HG02623 (cell line): ENCODE data around the gene NRIP1.

Experiments
- ATAC-seq: cut with Tn5 transposase; IDR thresholded peaks from one replicate; pipeline ENCODE4 v1.9.1; 2021; ENCODE audit warnings: moderate library complexity; ENCODE audit not compliant: unreplicated experiment

The NRIP1 gene

GRCh38 chr21:15010645-15011044 is 54.2 kb downstream of the NRIP1 start:
- no peak for ATAC-seq

- ATAC-seq, result no peak
Observed at GRCh38 chr21:15009837-15010363, 54.9 kb downstream of the NRIP1 start.

DNA sequence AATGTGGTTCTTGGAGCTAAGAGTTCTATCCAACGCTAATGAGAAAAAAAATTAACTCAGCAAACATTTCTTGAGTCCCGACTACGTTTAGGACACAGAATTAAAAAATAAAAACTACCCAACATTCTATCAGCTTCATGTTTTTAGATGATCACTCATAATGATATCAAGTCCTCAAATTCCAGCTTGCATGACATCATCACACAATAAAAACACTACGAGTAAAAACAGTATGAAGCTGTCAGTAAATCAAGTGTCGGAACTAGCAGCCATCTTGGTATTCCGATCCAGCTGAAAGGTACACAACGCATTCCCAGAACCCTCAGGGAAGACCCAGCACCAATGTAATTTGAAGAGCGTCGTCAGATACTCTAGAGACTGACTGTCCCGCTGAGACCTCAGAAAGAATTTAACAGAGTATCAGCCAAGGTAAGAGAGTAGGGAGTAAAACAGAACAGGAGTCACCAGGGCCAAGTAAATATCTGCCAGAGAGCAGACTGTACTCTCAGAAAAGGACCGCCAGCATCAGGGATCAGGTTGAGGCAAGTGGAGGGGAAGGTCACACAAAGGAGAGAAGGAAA is 57.0 kb downstream of the NRIP1 start:
- ATAC-seq, result no peak

GRCh38 chr21:15006594-15007230 is 58.1 kb downstream of the NRIP1 start:
- ATAC-seq, result no peak

GRCh38 chr21:15005391-15005790 is 59.4 kb downstream of the NRIP1 start:
- ATAC-seq, result no peak

DNA sequence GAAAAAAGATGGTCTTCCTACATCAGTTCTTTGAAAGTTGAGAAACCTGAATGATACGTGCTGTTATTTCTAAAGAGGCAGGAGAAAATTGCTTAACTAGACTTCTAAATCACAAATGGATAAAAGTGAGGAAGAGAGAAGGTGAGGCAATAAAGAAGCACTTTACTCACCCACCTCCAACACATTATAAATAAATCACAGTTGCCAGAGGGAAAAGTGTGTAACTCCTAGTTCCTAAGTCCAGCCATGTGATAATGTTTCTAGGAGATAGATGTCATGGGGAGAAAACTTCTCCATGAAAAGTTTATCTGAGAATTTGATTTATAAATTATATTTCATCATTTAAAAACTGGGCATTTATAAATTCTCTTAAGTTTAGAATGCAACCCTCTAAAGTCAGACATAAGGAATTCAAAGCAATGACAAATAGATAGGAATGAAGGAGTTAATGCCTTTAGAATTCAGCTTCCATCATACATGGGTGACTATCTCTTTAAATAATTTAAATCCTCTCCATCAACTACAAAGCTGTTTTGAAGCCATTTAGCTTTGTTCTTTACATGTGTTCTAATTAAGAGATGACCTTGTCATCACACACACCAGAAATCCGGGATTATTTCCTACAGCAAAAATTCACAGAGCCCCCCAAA is 60.0 kb downstream of the NRIP1 start:
- no peak for ATAC-seq

- ATAC-seq, result no peak
Observed at GRCh38 chr21:15003463-15004135, 61.2 kb downstream of the NRIP1 start.

- peak; percentile 93 for ATAC-seq
Observed at GRCh38 chr21:15001857-15002606, 62.8 kb downstream of the NRIP1 start.

GRCh38 chr21:15001113-15001512 is 63.7 kb downstream of the NRIP1 start:
- ATAC-seq, result no peak

GRCh38 chr21:15000081-15000480 is 64.7 kb downstream of the NRIP1 start:
- no peak for ATAC-seq

DNA sequence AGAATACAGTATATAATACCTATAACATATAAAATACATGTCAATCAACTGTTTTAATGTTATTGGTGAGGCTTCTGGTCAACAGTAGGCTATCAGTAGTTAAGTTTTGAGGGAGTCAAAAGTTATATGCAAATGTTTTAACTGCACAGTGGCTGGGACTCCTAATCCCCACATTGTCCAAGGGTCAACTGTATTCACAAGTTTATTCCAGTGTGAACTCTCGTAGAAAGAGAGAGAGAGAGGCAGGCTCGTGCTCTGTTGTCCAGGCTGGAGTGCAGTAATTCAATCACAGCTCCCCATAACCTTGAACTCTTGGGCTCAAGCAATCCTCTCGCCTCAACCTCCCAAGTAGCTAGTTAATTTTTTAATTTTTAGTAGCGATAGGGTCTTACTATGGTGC is 66.0 kb downstream of the NRIP1 start:
- ATAC-seq, result no peak

- ATAC-seq, result no peak
Observed at GRCh38 chr21:14998336-14998735, 66.5 kb downstream of the NRIP1 start.

- ATAC-seq, result no peak
Observed at GRCh38 chr21:14995695-14996490, 68.9 kb downstream of the NRIP1 start.

- no peak for ATAC-seq
Observed at GRCh38 chr21:14995226-14995625, 69.6 kb downstream of the NRIP1 start.

DNA sequence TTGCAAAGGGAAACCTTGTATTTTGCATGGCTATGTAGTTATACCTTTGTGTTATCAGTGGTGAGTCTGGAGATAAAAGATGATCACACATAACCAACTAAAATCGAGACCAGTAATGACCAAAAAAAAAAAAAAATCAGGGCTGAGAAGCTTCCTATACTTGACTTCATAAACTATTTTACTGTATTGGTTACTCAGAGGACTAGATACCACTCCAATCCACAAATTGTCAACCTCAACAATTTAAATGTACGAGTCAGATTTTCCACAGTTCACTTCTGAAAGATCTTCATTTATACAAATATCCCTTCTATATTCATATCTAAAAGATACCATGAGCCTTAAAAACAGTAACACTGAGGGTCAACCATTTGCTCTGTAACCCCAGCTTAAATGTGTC is 71.7 kb downstream of the NRIP1 start:
- no peak for ATAC-seq

- no peak for ATAC-seq
Observed at GRCh38 chr21:14991957-14992356, 72.8 kb downstream of the NRIP1 start.

DNA sequence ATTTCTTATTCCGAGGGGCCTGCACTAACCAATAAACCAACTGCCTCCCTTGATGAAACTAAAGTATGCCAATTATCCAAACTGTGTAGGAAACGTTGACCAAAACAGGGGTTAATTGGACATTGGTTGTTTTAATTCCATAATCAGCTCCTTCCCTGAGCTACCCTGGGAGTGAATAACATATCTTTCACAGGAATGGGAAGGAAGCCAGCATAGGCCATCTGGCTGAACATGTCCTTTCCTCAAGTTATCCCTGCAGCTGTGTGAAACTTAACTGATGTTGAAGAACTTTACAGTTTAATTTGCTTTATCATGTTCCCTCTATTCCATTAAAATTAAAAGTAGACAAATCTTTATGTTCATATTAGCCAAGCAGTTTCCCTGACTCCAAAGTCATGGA is 75.4 kb downstream of the NRIP1 start:
- no peak for ATAC-seq

DNA sequence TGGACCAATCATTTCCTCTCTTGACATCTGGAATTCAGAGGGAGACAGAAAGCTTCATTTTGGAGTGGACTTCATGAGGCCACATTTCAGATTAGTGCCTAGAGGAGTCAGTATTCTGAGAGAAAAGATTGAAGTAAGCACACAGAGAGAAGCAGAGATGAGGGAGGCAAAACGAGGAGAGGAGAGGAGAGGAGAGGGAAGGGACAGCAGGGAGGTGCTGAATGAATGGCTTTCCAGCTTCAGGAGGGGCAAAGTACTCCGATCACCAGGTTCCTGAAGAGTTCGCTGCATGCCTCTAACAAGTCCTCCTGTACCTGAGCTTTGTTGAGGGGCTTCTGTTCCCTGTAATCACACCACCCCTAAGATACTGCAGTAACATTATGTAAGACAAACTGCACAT is 76.0 kb downstream of the NRIP1 start:
- ATAC-seq, result no peak

- ATAC-seq, result no peak
Observed at GRCh38 chr21:14987370-14988170, 77.2 kb downstream of the NRIP1 start.
